Left ventricle myocardium inferior (tissue), 1 donor: Measurements from ENCODE around the gene ROPN1B. TPM values are rescaled to one million over a fixed set of nuclear protein-coding genes. Genes with fewer than 3 reads are reported as not detected.

ENCODE experiments used
- DNase-seq: peaks from one replicate; pipeline ENCODE4 v3.0.0-alpha.2; 2020
- H3K27ac ChIP-seq: fragments of 200-600 bp; replicated peaks from 2 replicates; pipeline ENCODE4 v1.8.0; 2021
- H3K27me3 ChIP-seq: fragments of 200-600 bp; 2 replicates; pipeline ENCODE4 v1.8.0; 2021; ENCODE audit warnings: low read depth
- H3K36me3 ChIP-seq: fragments of 200-600 bp; 2 replicates; pipeline ENCODE4 v1.8.0; 2021
- H3K4me1 ChIP-seq: fragments of 200-600 bp; 2 replicates; pipeline ENCODE4 v1.8.0; 2021
- H3K4me3 ChIP-seq: fragments of 200-600 bp; 2 replicates; pipeline ENCODE4 v1.8.0; 2021; ENCODE audit warnings: mild to moderate bottlenecking, moderate library complexity
- H3K9me3 ChIP-seq: fragments of 200-600 bp; replicated peaks from 2 replicates; pipeline ENCODE4 v1.8.0; 2021
- intact Hi-C: fragments of 100-400 bp; cut with micrococcal nuclease; formaldehyde crosslinking; loops from one replicate; pipeline ENCODE4 v1.11.0; 2022
- total RNA-seq: library from RNA; stranded (reverse); fragmentation: NEBNext Ultra II Directional; extraction: Animal tissue kit (Norgen Biotek cat#: 25700); gene quantifications from one replicate; pipeline ENCODE4 v1.2.1, GENCODE V29; 2021
- TF ChIP-seq, protein P1 (sequence below): fragments of 200-600 bp; IDR thresholded peaks from 2 replicates; pipeline ENCODE4 v1.8.0; 2021; ENCODE audit warnings: antibody characterized with exemption, mild to moderate bottlenecking, borderline replicate concordance
- donor health status: DM: no; HTN: yes; CAD: no; lungs with severe emphysema.

ROPN1B gene
- total RNA-seq, 1 donor from 2014 or later: 4.0 TPM

DNA sequence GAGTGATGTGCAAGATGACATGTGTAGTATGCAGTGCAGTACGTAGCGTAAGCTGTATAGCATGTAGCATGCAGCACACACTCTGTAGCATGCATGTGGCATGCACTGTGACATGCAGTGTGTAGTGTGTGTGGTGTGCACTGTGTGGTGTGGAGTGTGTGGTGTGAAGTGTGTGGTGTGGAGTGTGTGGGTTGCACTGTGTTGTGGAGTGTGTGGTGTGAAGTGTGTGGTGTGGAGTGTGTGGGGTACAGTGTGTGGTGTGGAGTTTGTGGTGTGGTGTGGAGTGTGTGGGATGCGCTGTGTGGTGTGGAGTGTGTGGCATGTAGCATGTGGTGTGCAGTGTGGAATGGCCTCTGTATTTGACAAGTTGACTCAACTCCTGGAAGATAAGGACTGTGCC is 39.2 kb downstream of the ROPN1B start:
- Histone ChIP-seq H3K4me1 (peaks cover 32% of the 10 kb centered on the region), H3K27ac (no peak overlapping the region), H3K27me3 (no peaks in the 10 kb centered on the region), H3K9me3 (no peaks in the 10 kb centered on the region), H3K4me3 (no peak overlapping the region), H3K36me3 (peaks cover 63% of the 10 kb centered on the region)
- intact Hi-C loops: no loop called here
- TF ChIP-seq, protein P1, sequence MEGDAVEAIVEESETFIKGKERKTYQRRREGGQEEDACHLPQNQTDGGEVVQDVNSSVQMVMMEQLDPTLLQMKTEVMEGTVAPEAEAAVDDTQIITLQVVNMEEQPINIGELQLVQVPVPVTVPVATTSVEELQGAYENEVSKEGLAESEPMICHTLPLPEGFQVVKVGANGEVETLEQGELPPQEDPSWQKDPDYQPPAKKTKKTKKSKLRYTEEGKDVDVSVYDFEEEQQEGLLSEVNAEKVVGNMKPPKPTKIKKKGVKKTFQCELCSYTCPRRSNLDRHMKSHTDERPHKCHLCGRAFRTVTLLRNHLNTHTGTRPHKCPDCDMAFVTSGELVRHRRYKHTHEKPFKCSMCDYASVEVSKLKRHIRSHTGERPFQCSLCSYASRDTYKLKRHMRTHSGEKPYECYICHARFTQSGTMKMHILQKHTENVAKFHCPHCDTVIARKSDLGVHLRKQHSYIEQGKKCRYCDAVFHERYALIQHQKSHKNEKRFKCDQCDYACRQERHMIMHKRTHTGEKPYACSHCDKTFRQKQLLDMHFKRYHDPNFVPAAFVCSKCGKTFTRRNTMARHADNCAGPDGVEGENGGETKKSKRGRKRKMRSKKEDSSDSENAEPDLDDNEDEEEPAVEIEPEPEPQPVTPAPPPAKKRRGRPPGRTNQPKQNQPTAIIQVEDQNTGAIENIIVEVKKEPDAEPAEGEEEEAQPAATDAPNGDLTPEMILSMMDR: no peak
- DNase-seq: no peak

DNA sequence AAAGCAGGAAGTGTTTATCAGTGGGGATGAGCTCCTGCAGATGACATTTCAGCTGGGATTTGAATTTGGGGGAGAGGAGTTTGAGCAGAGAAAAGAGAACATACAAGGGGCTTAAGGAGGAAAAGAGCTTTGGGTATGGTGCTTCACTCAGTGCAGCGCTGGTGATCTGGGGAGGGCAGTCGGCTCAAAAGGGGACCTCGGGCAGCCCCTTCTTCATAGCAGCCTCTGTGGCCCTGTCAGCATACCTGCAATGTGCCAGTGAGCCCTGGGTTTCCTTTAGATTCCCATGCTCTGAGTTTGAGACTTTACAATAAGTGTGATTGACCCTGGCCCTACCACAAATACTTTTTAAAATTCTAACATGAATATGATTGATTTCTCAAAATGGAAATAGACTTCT is 40.2 kb downstream of the ROPN1B start:
- TF ChIP-seq, protein P1: no peak
- intact Hi-C loops: no loop called here
- Histone ChIP-seq H3K4me1 (peaks cover 32% of the 10 kb centered on the region), H3K4me3 (no peak overlapping the region), H3K9me3 (no peaks in the 10 kb centered on the region), H3K27ac (no peak overlapping the region), H3K36me3 (peaks cover 67% of the 10 kb centered on the region), H3K27me3 (no peaks in the 10 kb centered on the region)
- no peak for DNase-seq

DNA sequence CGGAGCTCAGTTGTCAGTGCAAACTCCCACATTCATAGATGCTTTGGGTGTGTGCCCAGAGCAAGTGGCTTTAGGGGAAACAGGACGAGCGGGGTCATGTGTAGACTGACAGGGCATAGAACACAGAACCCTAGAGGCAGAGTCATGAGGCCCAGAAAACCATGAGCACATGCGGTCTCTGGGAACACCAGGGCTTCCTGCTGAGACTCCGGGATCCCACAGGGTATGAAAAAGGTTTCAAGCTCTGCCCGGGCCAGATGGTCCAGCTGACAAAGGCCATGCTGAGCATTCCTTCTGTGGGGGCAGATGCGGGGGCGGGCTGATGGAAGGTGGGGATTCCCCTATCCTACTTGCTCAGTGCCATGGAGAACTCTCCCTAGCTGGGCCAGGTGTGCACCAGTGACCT is 44.8 kb downstream of the ROPN1B start:
- Histone ChIP-seq H3K4me1 (peaks cover 10% of the 10 kb centered on the region), H3K27me3 (no peaks in the 10 kb centered on the region), H3K9me3 (no peaks in the 10 kb centered on the region), H3K4me3 (no peak overlapping the region), H3K36me3 (peaks cover 62% of the 10 kb centered on the region), H3K27ac (no peak overlapping the region)
- intact Hi-C loops: no loop called here
- DNase-seq: no peak
- TF ChIP-seq, protein P1: no peak

DNA sequence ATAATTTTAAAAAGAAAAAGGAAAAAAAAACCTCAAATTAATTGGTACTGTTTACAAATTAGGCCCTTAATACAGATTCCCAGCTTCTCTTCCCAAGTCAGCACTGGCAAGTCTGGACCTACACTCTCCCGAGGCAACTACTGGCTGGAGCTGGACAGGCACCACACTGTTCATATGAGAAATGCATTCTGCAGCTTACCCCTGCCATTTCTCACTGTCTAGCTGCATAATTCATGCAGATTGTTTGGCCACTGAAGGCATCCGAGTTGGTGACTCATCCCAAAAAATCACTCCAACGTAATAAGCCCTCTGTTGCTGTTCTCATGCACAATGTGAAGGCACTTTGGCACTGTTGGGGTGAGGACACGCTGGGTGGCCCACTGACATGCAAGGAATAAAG is 45.3 kb downstream of the ROPN1B start:
- intact Hi-C loops: no loop called here
- DNase-seq: no peak
- Histone ChIP-seq H3K27me3 (no peaks in the 10 kb centered on the region), H3K4me3 (no peak overlapping the region), H3K36me3 (peaks cover 57% of the 10 kb centered on the region), H3K9me3 (no peaks in the 10 kb centered on the region), H3K4me1 (peaks cover 10% of the 10 kb centered on the region), H3K27ac (no peak overlapping the region)
- TF ChIP-seq, protein P1: no peak

DNA sequence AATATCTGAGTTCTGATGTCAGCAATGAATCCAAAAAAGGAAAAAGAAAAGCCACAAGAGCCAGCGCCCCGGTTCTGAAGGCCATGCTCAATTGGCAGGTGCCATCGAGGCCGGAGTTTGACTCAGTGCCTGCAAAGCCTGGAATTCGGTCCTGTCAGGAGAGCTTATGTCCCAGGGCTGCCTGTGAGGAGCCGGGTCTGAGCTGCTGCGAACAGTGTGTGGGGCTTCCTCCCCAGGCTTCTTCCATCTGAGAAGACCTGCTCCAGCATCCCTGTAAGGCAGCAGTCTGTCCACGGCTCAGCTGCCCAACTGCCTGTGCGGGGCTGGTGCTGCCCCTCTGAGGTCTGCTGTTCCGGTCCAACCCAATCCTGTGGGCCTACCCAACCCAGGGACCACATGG is 46.1 kb downstream of the ROPN1B start:
- TF ChIP-seq, protein P1: no peak
- no peak overlapping the region for H3K4me3 ChIP-seq
- H3K36me3 ChIP-seq: peaks cover 53% of the 10 kb centered on the region
- H3K27me3 ChIP-seq: no peaks in the 10 kb centered on the region
- intact Hi-C loops: no loop called here
- no peaks in the 10 kb centered on the region for H3K9me3 ChIP-seq
- no peak for DNase-seq
- peaks cover 10% of the 10 kb centered on the region for H3K4me1 ChIP-seq
- no peak overlapping the region for H3K27ac ChIP-seq

DNA sequence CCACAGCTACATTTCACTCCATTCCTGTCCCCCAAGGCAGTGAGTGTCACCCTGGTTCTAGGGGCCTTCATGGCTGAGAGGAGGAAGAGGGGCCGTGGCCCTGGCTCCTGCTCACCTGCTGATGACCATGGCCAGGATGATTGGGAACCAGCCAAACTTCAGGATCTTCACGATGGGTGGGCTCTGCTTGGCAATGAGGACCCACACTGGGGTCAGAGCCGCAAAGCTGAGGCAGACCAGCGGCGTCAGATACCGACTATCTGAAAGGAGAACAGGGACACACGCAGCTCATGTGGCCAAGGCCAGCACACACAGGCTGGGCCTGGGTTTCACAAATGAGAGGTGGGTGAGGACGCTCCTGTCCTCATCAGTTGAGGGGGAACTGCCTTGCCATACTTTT is 47.6 kb downstream of the ROPN1B start:
- H3K27me3 ChIP-seq: no peaks in the 10 kb centered on the region
- intact Hi-C loops: no loop called here
- H3K9me3 ChIP-seq: no peaks in the 10 kb centered on the region
- TF ChIP-seq, protein P1: no peak
- H3K4me1 ChIP-seq: peaks cover 10% of the 10 kb centered on the region
- no peak for DNase-seq
- H3K4me3 ChIP-seq: no peak overlapping the region
- no peak overlapping the region for H3K27ac ChIP-seq
- peaks cover 40% of the 10 kb centered on the region for H3K36me3 ChIP-seq
